ENCODE measurements around the gene NR0B1.

GRCh38 chrX:30280428-30280827 is 28.8 kb downstream of the NR0B1 start:
- TF ChIP-seq SNAI2 (CRISPR knock-in tag; IDR thresholded peaks at IDR 0.05) (no peak), CSDC2 (CRISPR knock-in tag; IDR thresholded peaks at IDR 0.05) (no peak), RARB (CRISPR knock-in tag; IDR thresholded peaks at IDR 0.05) (no peak), TOX (CRISPR knock-in tag; IDR thresholded peaks at IDR 0.05; ENCODE audit: borderline replicate concordance) (no peak), ZFP3 (CRISPR knock-in tag; IDR thresholded peaks at IDR 0.05) (no peak), ZFP30 (CRISPR knock-in tag; IDR thresholded peaks at IDR 0.05) (no peak), ARNTL (CRISPR knock-in tag; IDR thresholded peaks at IDR 0.05; ENCODE audit: borderline replicate concordance, low read depth) (no peak), TSHZ2 (CRISPR knock-in tag; IDR thresholded peaks at IDR 0.05) (no peak), ZC3H10 (CRISPR knock-in tag; IDR thresholded peaks at IDR 0.05) (no peak)
- TF ChIP-seq, protein P1, sequence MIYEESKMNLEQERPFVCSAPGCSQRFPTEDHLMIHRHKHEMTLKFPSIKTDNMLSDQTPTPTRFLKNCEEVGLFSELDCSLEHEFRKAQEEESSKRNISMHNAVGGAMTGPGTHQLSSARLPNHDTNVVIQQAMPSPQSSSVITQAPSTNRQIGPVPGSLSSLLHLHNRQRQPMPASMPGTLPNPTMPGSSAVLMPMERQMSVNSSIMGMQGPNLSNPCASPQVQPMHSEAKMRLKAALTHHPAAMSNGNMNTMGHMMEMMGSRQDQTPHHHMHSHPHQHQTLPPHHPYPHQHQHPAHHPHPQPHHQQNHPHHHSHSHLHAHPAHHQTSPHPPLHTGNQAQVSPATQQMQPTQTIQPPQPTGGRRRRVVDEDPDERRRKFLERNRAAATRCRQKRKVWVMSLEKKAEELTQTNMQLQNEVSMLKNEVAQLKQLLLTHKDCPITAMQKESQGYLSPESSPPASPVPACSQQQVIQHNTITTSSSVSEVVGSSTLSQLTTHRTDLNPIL (CRISPR knock-in tag; IDR thresholded peaks at IDR 0.05; ENCODE audit: low read depth): no peak
- TF ChIP-seq, protein P2, sequence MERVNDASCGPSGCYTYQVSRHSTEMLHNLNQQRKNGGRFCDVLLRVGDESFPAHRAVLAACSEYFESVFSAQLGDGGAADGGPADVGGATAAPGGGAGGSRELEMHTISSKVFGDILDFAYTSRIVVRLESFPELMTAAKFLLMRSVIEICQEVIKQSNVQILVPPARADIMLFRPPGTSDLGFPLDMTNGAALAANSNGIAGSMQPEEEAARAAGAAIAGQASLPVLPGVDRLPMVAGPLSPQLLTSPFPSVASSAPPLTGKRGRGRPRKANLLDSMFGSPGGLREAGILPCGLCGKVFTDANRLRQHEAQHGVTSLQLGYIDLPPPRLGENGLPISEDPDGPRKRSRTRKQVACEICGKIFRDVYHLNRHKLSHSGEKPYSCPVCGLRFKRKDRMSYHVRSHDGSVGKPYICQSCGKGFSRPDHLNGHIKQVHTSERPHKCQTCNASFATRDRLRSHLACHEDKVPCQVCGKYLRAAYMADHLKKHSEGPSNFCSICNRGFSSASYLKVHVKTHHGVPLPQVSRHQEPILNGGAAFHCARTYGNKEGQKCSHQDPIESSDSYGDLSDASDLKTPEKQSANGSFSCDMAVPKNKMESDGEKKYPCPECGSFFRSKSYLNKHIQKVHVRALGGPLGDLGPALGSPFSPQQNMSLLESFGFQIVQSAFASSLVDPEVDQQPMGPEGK (CRISPR knock-in tag; IDR thresholded peaks at IDR 0.05; ENCODE audit: borderline replicate concordance): no peak

Data from SK-N-SH treated with all-trans-retinoic acid at 6 μM for 48 hours (cell line).